ENCODE results near the gene CLEC12A. TPM values are rescaled to one million over a fixed set of nuclear protein-coding genes. Genes with fewer than 3 reads are reported as not detected.
A peak's percentile ranks its signal among the peaks of the same experiment; 100 is the strongest.

Gene CLEC12A
- total and polyA plus RNA-seq, 2 of the 13 experiments (the other 11 are each of a cell fraction or from before 2014, with no cell fraction given) = not detected

DNA sequence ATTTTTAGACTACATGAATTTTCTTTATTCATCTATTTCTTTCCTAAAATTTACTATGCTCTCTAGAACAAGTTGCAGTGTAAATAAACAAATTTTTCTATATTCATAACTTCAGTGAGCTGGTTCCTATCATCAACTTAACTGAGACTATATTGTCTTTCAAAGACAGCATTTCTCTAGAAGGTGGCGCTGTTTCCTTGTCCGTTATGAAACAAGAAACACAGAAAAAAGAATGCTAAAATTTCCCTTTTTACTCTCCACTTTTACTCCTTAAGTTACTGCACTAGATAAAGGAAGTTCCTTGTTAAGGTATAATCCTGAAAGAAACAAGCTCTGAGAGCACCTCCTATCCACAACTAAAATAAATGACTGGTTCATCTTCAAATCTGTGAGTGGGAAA is 30.8 kb upstream of the CLEC12A start:
- in situ Hi-C loops (cut with HindIII; ENCODE audit: extremely low pct_ligation_motif_present, low pct_unique_long_range_greater_than_20kb) = no loop called here
- WGBS (ENCODE audit: low lambda C conversion rate) = 0% methylated on average over 2 of the region's 2 CpGs
- no peak for ATAC-seq
- no peak overlapping the region for H3K4me2 ChIP-seq (ENCODE audit: low read depth, low read length)
- intact Hi-C loops (cut with micrococcal nuclease; ENCODE audit: unreplicated experiment) = no loop called here
- H3K9me3 ChIP-seq (ENCODE audit: low read length) = no peaks in the 10 kb centered on the region
- no peak overlapping the region for H2AFZ ChIP-seq (ENCODE audit: low read length)
- BruUV-seq (replicated peaks) = no TSS peak
- H3K79me2 ChIP-seq (ENCODE audit: insufficient read depth, low read length) = no peaks in the 10 kb centered on the region
- no peak overlapping the region for H3K27ac ChIP-seq (ENCODE audit: extremely low read length, insufficient read depth, low read length)
- POLR2A ChIA-PET = no interaction called here
- no peaks in the 10 kb centered on the region for H3K36me3 ChIP-seq (replicated peaks in 1 of 2; ENCODE audit: control insufficient read depth in 1 of 2, insufficient read depth in 2 of 2, low read length in 2 of 2)
- H3K27me3 ChIP-seq (ENCODE audit: control insufficient read depth in 1 of 2, insufficient read depth in 2 of 2, low read length in 2 of 2) = peaks cover 0 to 4% of the 10 kb centered on the region in 2 experiments; a peak in 2 of 5 replicates
- CTCF ChIA-PET (ENCODE audit: low intra/inter-chr PET ratio, low total read pairs) = no interaction called here
- FAIRE-seq = no peak
- no peak overlapping the region for H3K9ac ChIP-seq (ENCODE audit: insufficient read depth, low read depth, low read length)
- H4K20me1 ChIP-seq (ENCODE audit: insufficient read depth, low read length) = no peaks in the 10 kb centered on the region
- no peak overlapping the region for H3K4me3 ChIP-seq (replicated peaks in 1 of 3; ENCODE audit: insufficient read depth in 1 of 3, low read depth in 2 of 3, low read length in 3 of 3)
- no peak for DNase-seq (ENCODE audit: low spot score)
- no peaks in the 10 kb centered on the region for H3K4me1 ChIP-seq (ENCODE audit: insufficient read depth, low read length)
- TF ChIP-seq AHR (CRISPR knock-in tag; IDR thresholded peaks at IDR 0.05) = no peak
- TF ChIP-seq, protein P1, sequence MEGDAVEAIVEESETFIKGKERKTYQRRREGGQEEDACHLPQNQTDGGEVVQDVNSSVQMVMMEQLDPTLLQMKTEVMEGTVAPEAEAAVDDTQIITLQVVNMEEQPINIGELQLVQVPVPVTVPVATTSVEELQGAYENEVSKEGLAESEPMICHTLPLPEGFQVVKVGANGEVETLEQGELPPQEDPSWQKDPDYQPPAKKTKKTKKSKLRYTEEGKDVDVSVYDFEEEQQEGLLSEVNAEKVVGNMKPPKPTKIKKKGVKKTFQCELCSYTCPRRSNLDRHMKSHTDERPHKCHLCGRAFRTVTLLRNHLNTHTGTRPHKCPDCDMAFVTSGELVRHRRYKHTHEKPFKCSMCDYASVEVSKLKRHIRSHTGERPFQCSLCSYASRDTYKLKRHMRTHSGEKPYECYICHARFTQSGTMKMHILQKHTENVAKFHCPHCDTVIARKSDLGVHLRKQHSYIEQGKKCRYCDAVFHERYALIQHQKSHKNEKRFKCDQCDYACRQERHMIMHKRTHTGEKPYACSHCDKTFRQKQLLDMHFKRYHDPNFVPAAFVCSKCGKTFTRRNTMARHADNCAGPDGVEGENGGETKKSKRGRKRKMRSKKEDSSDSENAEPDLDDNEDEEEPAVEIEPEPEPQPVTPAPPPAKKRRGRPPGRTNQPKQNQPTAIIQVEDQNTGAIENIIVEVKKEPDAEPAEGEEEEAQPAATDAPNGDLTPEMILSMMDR (CRISPR knock-in tag; IDR thresholded peaks at IDR 0.05) = 0 out of 2 replicates have a peak, but pooled peaks have one; percentile 6
- TF ChIP-seq HDAC2 (CRISPR knock-in tag; IDR thresholded peaks at IDR 0.05) = no peak

- ChIA-PET CTCF (ENCODE audit: low intra/inter-chr PET ratio, low total read pairs) (no interaction called here), POLR2A (no interaction called here)
- Histone ChIP-seq H3K27ac (ENCODE audit: extremely low read length, insufficient read depth, low read length) (no peak overlapping the region), H3K79me2 (ENCODE audit: insufficient read depth, low read length) (no peaks in the 10 kb centered on the region), H3K4me1 (ENCODE audit: insufficient read depth, low read length) (no peaks in the 10 kb centered on the region), H3K4me3 (replicated peaks in 1 of 3; ENCODE audit: insufficient read depth in 1 of 3, low read depth in 2 of 3, low read length in 3 of 3) (no peak overlapping the region), H3K27me3 (ENCODE audit: control insufficient read depth in 1 of 2, insufficient read depth in 2 of 2, low read length in 2 of 2) (peaks cover 0 to 4% of the 10 kb centered on the region in 2 experiments; a peak in 1 of 5 replicates), H3K4me2 (ENCODE audit: low read depth, low read length) (no peak overlapping the region), H3K9me3 (ENCODE audit: low read length) (no peaks in the 10 kb centered on the region), H3K36me3 (replicated peaks in 1 of 2; ENCODE audit: control insufficient read depth in 1 of 2, insufficient read depth in 2 of 2, low read length in 2 of 2) (no peaks in the 10 kb centered on the region), H3K9ac (ENCODE audit: insufficient read depth, low read depth, low read length) (no peak overlapping the region), H4K20me1 (ENCODE audit: insufficient read depth, low read length) (no peaks in the 10 kb centered on the region), H2AFZ (ENCODE audit: low read length) (no peak overlapping the region)
- in situ Hi-C loops (cut with HindIII; ENCODE audit: extremely low pct_ligation_motif_present, low pct_unique_long_range_greater_than_20kb) (no loop called here), intact Hi-C loops (cut with micrococcal nuclease; ENCODE audit: unreplicated experiment) (no loop called here)
- ATAC-seq (no peak), FAIRE-seq (no peak), DNase-seq (ENCODE audit: low spot score) (no peak)
- BruUV-seq (replicated peaks) = no TSS peak
- WGBS (ENCODE audit: low lambda C conversion rate) = 6% methylated on average over 1 of the region's 1 CpG
- TF ChIP-seq ZMAT3 (CRISPR knock-in tag; conservative IDR thresholded peaks at IDR 0.05) (no peak), HNF1B (CRISPR knock-in tag; IDR thresholded peaks at IDR 0.05) (no peak), SUZ12 (IDR thresholded peaks at IDR 0.05; ENCODE audit: low read depth, low read length) (no peak), MEF2D (CRISPR knock-in tag; IDR thresholded peaks at IDR 0.05) (no peak), GATAD1 (CRISPR knock-in tag; IDR thresholded peaks at IDR 0.05) (no peak), SALL2 (CRISPR knock-in tag; IDR thresholded peaks at IDR 0.05) (no peak), AKAP8 (CRISPR knock-in tag; IDR thresholded peaks at IDR 0.05) (no peak), ZFX (CRISPR knock-in tag; IDR thresholded peaks at IDR 0.05; ENCODE audit: low read depth) (no peak)
- TF ChIP-seq, protein P2, sequence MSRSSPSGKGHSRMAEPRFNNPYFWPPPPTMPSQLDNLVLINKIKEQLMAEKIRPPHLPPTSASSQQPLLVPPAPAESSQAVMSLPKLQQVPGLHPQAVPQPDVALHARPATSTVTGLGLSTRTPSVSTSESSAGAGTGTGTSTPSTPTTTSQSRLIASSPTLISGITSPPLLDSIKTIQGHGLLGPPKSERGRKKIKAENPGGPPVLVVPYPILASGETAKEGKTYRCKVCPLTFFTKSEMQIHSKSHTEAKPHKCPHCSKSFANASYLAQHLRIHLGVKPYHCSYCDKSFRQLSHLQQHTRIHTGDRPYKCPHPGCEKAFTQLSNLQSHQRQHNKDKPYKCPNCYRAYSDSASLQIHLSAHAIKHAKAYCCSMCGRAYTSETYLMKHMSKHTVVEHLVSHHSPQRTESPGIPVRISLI (CRISPR knock-in tag; IDR thresholded peaks at IDR 0.05; ENCODE audit: borderline replicate concordance) = no peak
These were observed 29.4 kb upstream of the CLEC12A start for GRCh38 chr12:9941838-9942237.

Data from HepG2 (cell line).